Measurements from ENCODE around the gene EDARADD.
"Not testable (repeated sequence)": the region's sequence is repeated elsewhere in the genome, so short reads cannot be mapped to it uniquely, and the experiment has no call there.

The EDARADD gene

DNA sequence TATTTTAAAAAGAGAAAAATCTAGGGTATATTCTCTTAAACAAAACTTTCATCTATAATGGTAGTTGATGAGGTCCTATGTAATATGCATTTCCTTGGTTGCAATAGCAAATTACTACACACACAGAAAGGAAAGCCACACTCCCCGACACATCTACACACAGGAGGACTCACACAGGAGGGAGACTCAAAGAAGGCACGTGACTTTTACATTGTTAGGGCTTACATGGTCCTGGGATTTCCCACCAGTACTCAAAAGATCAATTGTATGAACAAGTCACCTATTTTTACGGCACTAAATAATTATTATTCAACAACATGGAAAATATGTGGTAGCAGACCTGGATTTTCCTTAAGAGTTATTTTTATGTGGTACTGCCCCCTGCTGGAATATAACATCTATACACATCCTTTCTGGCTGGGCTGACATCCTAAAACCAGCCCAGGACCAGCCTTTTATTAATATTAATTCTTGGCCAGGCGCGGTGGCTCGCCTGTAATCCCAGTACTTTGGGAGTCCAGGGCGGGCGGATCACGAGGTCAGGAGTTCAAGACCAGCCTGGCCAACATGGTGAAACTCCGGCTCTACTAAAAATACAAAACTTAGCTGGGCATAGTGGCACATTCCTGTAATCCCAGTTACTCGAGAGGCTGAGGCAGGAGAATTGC, 95.8 kb downstream of the EDARADD start:
- DNase-seq (ENCODE audit: low read depth), result no peak

GRCh38 chr1:236491469-236492136, 97.5 kb downstream of the EDARADD start:
- no peak for DNase-seq (ENCODE audit: low read depth)

DNA sequence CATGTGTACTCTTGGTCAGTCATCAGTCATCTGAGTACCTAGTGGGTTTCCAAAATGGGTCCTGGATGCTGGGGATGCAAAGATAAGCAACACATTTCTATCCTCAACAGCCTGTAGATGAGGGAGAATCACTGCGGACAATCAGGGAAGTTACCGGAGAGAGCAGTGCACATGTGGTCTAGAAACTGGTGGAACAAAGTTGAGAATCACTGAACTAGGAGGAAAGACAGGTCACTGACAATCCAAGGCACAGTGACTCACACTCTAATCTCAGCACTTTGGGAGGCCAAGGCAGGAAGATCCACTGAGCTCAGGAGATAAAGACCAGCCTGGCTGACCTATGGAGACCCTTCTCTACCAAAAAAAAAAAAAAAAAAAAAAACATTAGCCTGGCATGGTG, 98.3 kb downstream of the EDARADD start:
- DNase-seq (ENCODE audit: low read depth), result no peak

DNA sequence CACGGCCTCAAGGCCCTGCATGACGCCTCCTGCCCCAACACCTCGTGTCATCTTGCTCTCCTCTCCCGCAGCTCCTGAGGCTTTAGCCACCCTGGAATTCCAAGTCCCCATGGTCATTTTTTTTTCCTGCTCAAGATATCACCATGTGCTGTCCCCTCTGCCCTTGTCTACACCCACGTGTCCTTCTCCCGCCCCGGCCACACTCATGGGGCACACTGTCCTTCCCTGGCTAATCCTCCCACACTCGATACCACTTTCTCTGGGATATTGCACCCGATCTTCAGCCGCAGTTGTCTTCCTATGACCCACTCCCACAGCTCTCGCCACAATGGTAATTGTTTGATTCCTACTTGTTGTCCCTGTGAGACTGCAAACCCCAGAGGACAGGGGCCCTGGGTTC, 100.0 kb downstream of the EDARADD start:
- no peak for DNase-seq (ENCODE audit: low read depth)

GRCh38 chr1:236494586-236495466, 100.7 kb downstream of the EDARADD start:
- DNase-seq (ENCODE audit: low read depth), result no peak

DNA sequence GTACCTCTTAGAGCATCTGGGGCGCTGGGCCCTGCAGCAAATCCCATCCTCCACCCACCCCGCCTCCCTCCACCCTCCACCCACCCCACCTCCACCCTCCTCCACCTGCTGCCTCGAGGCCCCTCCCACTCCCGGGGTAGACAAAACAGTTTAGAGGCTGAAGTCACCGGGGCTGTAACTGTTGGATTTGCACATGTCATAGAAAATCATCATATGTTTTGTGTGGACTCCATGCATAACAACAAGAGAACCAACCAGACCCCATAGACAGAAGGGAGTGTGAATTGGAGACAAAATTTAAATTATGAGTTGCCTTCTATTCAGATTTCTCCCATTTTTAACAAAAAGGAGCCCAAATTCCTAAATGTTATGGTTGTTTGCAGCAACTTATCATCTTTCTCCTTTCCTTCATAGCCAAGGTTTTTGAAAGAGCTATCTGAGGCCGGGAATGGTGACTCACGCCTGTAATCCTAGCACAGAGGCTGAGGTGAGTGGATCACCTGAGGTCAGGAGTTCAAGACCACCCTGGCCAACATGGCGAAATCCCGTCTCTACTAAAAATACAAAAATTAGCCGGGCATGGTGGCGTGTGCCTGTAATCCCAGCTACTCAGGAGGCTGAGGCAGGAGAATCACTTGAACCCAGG, 101.5 kb downstream of the EDARADD start:
- no peak for DNase-seq (ENCODE audit: low read depth)

- no peak for DNase-seq (ENCODE audit: low read depth)
Observed at GRCh38 chr1:236497908-236498307, 103.8 kb downstream of the EDARADD start.

GRCh38 chr1:236501093-236501492, 107.0 kb downstream of the EDARADD start:
- no peak for DNase-seq (ENCODE audit: low read depth)

GRCh38 chr1:236502579-236502971, 108.5 kb downstream of the EDARADD start:
- no peak for DNase-seq (ENCODE audit: low read depth)

DNA sequence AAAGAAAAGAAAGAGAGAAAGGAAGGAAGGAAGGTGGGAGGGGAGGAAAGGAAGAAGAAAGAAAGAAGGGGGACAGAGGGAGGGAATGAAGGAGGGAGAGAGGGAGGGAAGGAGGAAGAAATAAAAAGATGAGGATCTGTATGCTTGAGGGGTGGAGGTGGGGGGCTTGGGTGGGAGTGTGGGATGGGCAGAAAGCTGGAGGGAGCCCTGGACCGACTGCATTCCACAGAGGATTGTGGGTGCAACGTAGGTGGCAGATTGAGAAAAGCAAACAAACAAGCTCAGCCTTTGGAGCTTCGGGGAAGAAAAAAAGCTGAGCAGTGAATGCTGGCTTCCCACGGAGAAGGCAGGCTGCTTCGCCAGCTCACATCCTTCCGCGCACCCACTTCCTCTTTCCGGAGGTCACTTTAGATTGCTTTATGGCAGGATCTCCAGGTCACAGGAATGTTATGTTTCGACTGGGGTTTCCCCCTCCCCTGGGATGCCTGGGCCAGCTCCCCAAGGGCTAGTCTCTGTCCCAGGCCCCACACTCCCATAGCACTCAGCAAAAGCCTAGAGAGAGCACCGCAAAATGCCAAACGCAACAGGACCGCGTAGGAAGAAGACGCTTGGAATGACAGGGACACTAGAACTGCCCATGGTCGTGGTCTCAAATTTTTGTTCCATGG, 109.0 kb downstream of the EDARADD start:
- DNase-seq (ENCODE audit: low read depth), result no peak

DNA sequence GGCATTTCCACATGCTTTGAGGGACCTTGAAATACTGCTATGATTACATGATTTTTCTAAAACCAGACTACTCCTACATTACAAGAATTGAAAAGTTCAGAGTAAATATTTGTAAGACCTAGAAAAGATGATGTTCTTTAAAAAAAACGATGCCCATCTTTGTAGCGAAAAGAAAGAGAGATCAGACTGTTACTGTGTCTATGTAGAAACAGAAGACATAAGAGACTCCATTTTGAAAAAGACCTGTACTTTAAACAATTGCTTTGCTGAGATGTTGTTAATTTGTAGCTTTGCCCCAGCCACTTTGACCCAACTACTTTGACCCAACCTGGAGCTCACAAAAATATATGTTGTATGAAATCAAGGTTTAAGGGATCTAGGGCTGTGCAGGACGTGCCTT, 110.3 kb downstream of the EDARADD start:
- not testable (repeated sequence) for DNase-seq (ENCODE audit: low read depth)

DNA sequence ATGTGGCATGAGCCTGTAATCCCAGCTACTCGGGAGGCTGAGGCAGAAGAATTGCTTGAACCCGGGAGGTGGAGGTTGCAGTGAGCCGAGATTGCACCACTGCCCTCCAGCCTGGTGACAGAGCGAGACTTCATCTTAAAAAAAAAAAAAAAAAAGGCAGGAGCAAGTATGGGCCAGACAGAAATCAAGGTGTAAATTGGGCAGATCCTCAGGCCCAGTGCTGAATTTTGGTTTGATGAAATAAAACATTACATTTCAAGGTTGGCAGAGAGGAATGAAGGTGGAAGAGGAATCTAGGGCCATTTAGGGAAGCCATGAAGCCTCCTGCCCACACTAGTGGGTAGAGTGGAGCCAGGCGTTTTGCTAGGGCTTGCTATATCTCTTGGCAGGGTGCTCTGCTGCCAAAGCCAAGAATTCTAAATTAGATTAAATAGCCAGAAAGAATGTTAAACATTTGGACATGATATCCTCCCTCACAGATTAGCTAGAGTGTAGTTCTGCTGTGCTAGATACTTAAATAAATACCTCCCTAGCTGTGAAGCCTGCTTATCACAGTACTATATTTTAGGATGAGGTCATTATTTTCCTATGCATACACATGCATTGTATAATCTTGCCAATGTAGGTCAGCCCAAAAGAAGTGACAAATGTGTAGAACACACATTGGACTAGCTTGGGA, 113.1 kb downstream of the EDARADD start:
- DNase-seq (ENCODE audit: low read depth), result no peak

DNA sequence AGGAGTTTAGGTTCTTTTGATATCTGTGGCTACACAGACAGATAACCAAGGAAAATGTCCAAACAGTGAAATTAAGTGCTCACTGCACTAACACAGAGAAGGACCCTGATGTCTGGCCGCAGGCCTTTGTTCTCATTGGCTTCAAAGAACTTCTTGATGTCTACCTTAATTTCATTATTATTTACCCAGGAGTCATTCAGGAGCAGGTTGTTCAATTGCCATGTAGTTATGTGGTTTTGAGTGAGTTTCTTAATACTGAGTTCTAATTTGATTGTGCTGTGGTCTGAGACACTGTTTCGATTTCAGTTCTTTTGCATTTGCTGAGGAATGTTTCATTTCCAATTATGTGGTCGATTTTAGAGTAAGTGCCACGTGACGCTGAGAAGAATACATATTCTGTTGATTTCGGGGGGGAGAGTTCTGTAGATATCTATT, 114.5 kb downstream of the EDARADD start:
- DNase-seq (ENCODE audit: low read depth), result no peak

- no peak for DNase-seq (ENCODE audit: low read depth)
Observed at GRCh38 chr1:236509203-236509602, 115.1 kb downstream of the EDARADD start.

GRCh38 chr1:236509647-236510401, 115.7 kb downstream of the EDARADD start:
- DNase-seq (ENCODE audit: low read depth), result no peak

DNA sequence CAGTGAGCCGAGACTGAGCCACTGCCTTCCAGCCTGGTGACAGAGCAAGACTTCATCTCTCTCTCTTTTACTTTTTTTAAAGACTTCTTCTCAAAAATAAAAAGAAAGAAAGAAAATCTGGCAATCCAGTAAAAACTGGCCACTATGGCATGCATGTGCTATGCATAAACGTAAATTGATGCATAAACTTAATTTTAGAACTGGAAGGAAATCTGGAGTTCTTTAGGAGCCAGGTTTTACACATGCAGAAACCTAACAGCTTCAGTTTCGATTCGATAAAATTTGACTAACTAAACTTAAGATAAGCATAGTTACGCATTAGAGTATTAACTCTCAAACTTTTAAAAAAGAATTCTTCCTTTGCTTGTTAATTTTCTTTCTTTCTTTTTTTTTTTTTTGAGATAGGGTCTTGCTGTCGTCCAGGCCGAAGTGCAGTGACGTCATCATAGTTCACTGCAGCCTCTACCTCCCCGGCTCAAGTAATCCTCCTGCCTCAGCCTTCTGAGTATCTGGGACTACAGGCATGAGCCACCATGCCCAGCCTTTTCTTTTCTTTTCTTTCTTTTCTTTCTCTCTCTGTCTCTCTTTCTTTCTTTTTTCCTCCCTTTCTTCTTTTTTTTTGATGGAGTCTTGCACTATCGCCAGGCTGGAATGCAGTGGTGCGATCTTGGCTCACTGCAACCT, 117.8 kb downstream of the EDARADD start:
- no peak for DNase-seq (ENCODE audit: low read depth)

- no peak for DNase-seq (ENCODE audit: low read depth)
Observed at GRCh38 chr1:236514703-236515442, 120.8 kb downstream of the EDARADD start.

- no peak for DNase-seq (ENCODE audit: low read depth)
Observed at GRCh38 chr1:236515443-236515958, 121.4 kb downstream of the EDARADD start.

Measured in activated T-cell treated with anti-CD3 and anti-CD28 coated beads for 24 hours (primary cell).